Neutrophil (primary cell): ENCODE results near the gene USP31.

ENCODE experiments used
- H3K27ac ChIP-seq: fragments of 200-600 bp; sonication (generic); 2 replicates; pipeline ENCODE4 v1.5.1; 2016; ENCODE audit warnings: mild to moderate bottlenecking, moderate library complexity
- H3K27me3 ChIP-seq: fragments of 200-600 bp; sonication (generic); 2 replicates; pipeline ENCODE4 v1.6.0; 2016; ENCODE audit warnings: mild to moderate bottlenecking
- H3K36me3 ChIP-seq: fragments of 200-600 bp; sonication (generic); 2 replicates; pipeline ENCODE4 v1.5.1; 2017
- H3K4me1 ChIP-seq, 2 experiments: fragments of 200-600 bp in 1 of 2; sonication (generic) in 1 of 2; 1 replicate in 1 of 2; 2 replicates in 1 of 2; pipeline versions ENCODE4 v1.5.1 to v1.6.1; 2013 to 2016; ENCODE audit warnings: low read depth in 1 of 2, low read length in 1 of 2, mild to moderate bottlenecking in 1 of 2, moderate library complexity in 1 of 2; ENCODE audit not compliant: control insufficient read depth in 1 of 2, insufficient read depth in 1 of 2
- H3K4me3 ChIP-seq, 2 experiments: fragments of 200-600 bp in 1 of 2; sonication (generic) in 1 of 2; 1 replicate in 1 of 2; 2 replicates in 1 of 2; pipeline ENCODE4 v1.5.1; 2013 to 2016; ENCODE audit warnings: low read depth in 1 of 2, low read length in 1 of 2, mild to moderate bottlenecking in 1 of 2, moderate library complexity in 1 of 2
- H3K9me3 ChIP-seq: fragments of 200-600 bp; sonication (generic); 2 replicates; pipeline ENCODE4 v1.5.1; 2016
- TF ChIP-seq, protein P1 (sequence below): fragments of 200-600 bp; sonication (generic); IDR thresholded peaks from 2 replicates; pipeline ENCODE4 v1.5.1; 2016; ENCODE audit warnings: antibody characterized with exemption

Gene USP31

DNA sequence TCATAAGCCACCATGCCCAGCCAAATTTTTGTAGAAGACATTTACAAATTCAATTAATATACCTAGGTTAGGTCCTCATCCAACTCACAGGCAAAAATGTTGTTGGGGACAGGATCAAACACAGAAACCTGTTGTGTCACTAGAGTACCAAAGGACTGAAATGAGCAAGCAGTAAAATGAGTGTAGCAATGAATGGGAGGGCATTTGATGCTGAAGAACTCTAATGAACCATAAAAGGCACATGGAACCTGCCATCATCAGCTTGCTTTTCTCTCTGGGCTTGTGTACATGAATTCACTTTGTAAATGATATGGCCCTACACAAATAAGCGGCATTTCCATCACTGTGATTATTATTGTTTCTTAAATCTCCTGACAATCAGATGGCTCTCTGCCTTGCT lies 17.8 kb downstream of the USP31 start:
- Histone ChIP-seq H3K27me3 (no peaks in the 10 kb centered on the region), H3K27ac (no peak overlapping the region), H3K36me3 (no peaks in the 10 kb centered on the region), H3K9me3 (no peaks in the 10 kb centered on the region), H3K4me1 (no peaks in the 10 kb centered on the region), H3K4me3 (no peak overlapping the region)
- TF ChIP-seq, protein P1, sequence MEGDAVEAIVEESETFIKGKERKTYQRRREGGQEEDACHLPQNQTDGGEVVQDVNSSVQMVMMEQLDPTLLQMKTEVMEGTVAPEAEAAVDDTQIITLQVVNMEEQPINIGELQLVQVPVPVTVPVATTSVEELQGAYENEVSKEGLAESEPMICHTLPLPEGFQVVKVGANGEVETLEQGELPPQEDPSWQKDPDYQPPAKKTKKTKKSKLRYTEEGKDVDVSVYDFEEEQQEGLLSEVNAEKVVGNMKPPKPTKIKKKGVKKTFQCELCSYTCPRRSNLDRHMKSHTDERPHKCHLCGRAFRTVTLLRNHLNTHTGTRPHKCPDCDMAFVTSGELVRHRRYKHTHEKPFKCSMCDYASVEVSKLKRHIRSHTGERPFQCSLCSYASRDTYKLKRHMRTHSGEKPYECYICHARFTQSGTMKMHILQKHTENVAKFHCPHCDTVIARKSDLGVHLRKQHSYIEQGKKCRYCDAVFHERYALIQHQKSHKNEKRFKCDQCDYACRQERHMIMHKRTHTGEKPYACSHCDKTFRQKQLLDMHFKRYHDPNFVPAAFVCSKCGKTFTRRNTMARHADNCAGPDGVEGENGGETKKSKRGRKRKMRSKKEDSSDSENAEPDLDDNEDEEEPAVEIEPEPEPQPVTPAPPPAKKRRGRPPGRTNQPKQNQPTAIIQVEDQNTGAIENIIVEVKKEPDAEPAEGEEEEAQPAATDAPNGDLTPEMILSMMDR: no peak

DNA sequence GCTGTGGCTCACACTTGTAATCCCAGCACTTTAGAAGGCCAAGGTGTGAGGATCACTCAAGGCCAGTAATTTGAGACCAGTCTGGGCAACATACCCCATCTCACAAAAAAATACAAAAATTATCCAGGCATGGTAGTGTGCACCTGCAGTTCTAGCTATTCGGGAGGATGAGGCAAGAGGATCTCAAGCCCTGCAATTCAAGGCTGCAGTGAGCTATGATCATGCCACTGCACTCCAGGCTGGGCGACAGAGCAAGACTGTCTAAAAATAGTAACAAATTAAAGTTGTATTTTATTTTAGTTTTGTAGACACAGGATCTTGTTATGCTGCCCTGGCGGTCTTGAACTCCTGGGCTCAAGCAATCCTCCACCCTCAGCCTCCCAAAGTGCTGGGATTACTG lies 18.2 kb downstream of the USP31 start:
- TF ChIP-seq, protein P1: no peak
- no peak overlapping the region for H3K27ac ChIP-seq
- no peak overlapping the region for H3K4me3 ChIP-seq
- H3K4me1 ChIP-seq: no peaks in the 10 kb centered on the region
- H3K27me3 ChIP-seq: no peaks in the 10 kb centered on the region
- H3K36me3 ChIP-seq: no peaks in the 10 kb centered on the region
- no peaks in the 10 kb centered on the region for H3K9me3 ChIP-seq

DNA sequence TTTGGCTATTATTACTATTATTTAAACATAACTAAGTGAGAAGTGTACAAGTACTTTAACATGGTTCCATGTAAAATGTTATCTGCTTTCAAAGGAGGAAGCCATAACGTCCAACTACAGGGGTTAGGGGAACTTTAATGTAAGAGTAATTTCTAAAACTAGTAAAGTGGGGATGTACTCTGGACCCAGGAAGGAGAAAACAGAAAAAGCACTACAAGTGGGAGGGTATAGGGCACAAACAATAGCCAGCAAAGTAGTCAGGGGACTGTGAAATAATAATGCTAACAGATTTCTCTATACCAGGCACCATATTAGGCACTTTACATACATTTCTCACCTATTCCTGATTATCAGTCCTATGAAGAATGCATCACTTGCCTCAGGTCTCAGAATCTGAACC lies 19.6 kb downstream of the USP31 start:
- H3K4me1 ChIP-seq: no peaks in the 10 kb centered on the region
- H3K27me3 ChIP-seq: no peaks in the 10 kb centered on the region
- TF ChIP-seq, protein P1: no peak
- no peaks in the 10 kb centered on the region for H3K9me3 ChIP-seq
- H3K4me3 ChIP-seq: no peak overlapping the region
- no peaks in the 10 kb centered on the region for H3K36me3 ChIP-seq
- H3K27ac ChIP-seq: no peak overlapping the region

DNA sequence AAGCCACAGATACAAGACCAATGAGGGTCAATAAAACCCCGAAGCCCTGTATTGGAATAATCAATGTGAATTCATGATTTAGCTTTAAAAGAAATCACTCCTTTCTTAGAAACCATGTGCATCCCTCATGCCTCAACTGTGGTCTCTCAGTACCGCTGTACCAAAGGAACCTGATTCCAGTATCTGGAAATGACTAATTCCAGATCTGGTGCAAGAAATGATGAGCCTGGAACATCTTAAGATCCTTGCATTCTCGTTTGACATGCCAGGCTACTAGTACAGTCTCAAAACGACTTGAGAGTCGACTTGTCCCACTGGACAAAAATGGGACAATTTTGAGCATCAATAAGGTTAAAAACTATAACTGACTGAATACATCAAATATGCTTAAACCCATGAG lies 21.2 kb downstream of the USP31 start:
- H3K27me3 ChIP-seq: no peaks in the 10 kb centered on the region
- no peak overlapping the region for H3K27ac ChIP-seq
- H3K4me3 ChIP-seq: no peak overlapping the region
- no peaks in the 10 kb centered on the region for H3K9me3 ChIP-seq
- H3K36me3 ChIP-seq: no peaks in the 10 kb centered on the region
- TF ChIP-seq, protein P1: no peak
- no peaks in the 10 kb centered on the region for H3K4me1 ChIP-seq

DNA sequence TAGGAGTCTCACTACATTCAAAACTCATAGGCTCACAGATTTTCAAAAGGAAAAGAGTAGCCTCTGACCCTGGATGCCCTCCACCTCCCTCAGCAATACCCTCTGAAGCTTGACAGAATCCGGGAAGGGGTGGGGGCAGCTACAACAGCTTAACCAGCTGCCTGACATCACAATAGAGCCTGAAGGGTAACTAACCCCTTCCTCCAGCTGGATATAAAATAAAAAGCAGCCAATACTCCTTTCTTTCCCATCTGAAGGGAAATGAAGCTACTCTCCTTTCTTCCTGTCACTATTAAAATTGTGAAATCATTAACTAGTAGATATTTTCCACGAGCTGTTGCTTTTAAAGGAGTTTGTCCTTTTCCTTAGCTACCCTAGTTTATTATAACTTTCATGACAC lies 24.0 kb downstream of the USP31 start:
- TF ChIP-seq, protein P1: no peak
- no peaks in the 10 kb centered on the region for H3K27me3 ChIP-seq
- H3K4me1 ChIP-seq: no peaks in the 10 kb centered on the region
- H3K27ac ChIP-seq: no peak overlapping the region
- no peak overlapping the region for H3K4me3 ChIP-seq
- no peaks in the 10 kb centered on the region for H3K36me3 ChIP-seq
- no peaks in the 10 kb centered on the region for H3K9me3 ChIP-seq

DNA sequence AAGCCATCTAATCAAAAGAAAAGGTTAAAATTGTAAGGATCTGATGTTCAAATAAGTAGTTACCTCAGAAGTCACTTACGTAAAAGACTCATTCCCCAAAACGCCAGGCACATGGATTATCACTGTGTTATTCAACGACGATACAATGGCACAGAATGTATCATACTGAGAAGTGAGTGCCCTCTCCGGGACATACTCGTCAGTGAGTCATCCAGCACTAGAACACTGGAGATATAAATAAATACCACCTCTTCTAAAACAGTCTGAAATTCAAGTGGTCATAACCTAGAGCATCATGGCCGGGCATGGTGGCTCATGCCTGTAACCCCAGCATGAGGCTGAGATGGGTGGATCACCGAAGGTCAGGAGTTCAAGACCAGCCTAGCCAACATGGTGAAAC lies 24.9 kb downstream of the USP31 start:
- Histone ChIP-seq H3K27me3 (no peaks in the 10 kb centered on the region), H3K36me3 (no peaks in the 10 kb centered on the region), H3K4me1 (no peaks in the 10 kb centered on the region), H3K4me3 (no peak overlapping the region), H3K27ac (no peak overlapping the region), H3K9me3 (no peaks in the 10 kb centered on the region)
- TF ChIP-seq, protein P1: no peak
